GM18507 (cell line): Measurements from ENCODE around the gene VRTN.
"Not testable (repeated sequence)": the region's sequence is repeated elsewhere in the genome, so short reads cannot be mapped to it uniquely, and the experiment has no call there.

ENCODE experiments used
- DNase-seq: peaks from one replicate; pipeline ENCODE4 v3.0.0; 2011; ENCODE audit warnings: low read depth; ENCODE audit not compliant: insufficient read length; ENCODE audit errors: extremely low spot score
- FAIRE-seq: peaks from 2 replicates; lab custom pipeline; 2011; peaks lifted over from hg19 to GRCh38; lab: Jason Lieb, UNC

The VRTN gene

GRCh38 chr14:74347097-74347794 is 1.0 kb upstream of the VRTN start:
- no peak for FAIRE-seq
- no peak for DNase-seq

GRCh38 chr14:74347795-74348100 is 523 bp upstream of the VRTN start:
- FAIRE-seq = no peak

GRCh38 chr14:74348735-74349463 is 628 bp downstream of the VRTN start:
- FAIRE-seq (no peak), DNase-seq (no peak)

More at GRCh38 chr14:74347795-74348100, 523 bp upstream of the VRTN start:
- no peak for DNase-seq

GRCh38 chr14:74349757-74350156 is 1.5 kb downstream of the VRTN start:
- FAIRE-seq (no peak), DNase-seq (no peak)

GRCh38 chr14:74350211-74350927 is 2.1 kb downstream of the VRTN start:
- DNase-seq = no peak
- no peak for FAIRE-seq

- FAIRE-seq = no peak
- no peak for DNase-seq
Measured at GRCh38 chr14:74350928-74351323, 2.7 kb downstream of the VRTN start.

- DNase-seq (no peak), FAIRE-seq (no peak)
Measured at GRCh38 chr14:74356892-74357575, 8.8 kb downstream of the VRTN start.

GRCh38 chr14:74357585-74357984 is 9.3 kb downstream of the VRTN start:
- no peak for FAIRE-seq
- no peak for DNase-seq

- FAIRE-seq = no peak
- DNase-seq = no peak
Measured at GRCh38 chr14:74358176-74358829, 10.0 kb downstream of the VRTN start.

- FAIRE-seq (no peak), DNase-seq (no peak)
Measured at GRCh38 chr14:74360163-74360562, 11.9 kb downstream of the VRTN start.

- DNase-seq (peak; percentile 57), FAIRE-seq (peak; percentile 91)
Measured at GRCh38 chr14:74362361-74362915, 14.2 kb downstream of the VRTN start.

- FAIRE-seq (no peak), DNase-seq (no peak)
Measured at GRCh38 chr14:74364271-74364880, 16.1 kb downstream of the VRTN start.

GRCh38 chr14:74368026-74368425 is 19.8 kb downstream of the VRTN start:
- DNase-seq (no peak), FAIRE-seq (no peak)

- no peak for FAIRE-seq
- no peak for DNase-seq
Measured at GRCh38 chr14:74368441-74368840, 20.2 kb downstream of the VRTN start.

- FAIRE-seq (no peak), DNase-seq (no peak)
Measured at GRCh38 chr14:74377976-74378690, 29.9 kb downstream of the VRTN start.

GRCh38 chr14:74380172-74380571 is 31.9 kb downstream of the VRTN start:
- no peak for FAIRE-seq

GRCh38 chr14:74380845-74381244 is 32.6 kb downstream of the VRTN start:
- no peak for DNase-seq
- no peak for FAIRE-seq

More at GRCh38 chr14:74380172-74380571, 31.9 kb downstream of the VRTN start:
- no peak for DNase-seq

GRCh38 chr14:74381571-74381970 is 33.3 kb downstream of the VRTN start:
- DNase-seq, FAIRE-seq: not testable (repeated sequence)
